H1 (cell line): ENCODE results near the gene STK11. TPM values are rescaled to one million over a fixed set of nuclear protein-coding genes. Genes with fewer than 3 reads are reported as not detected.

Experiments used
- CTCF ChIA-PET: fragments of 300-600 bp; sonication (Branson Sonifier 250); formaldehyde crosslinking; loops from one replicate; lab custom pipeline; 2021; ENCODE audit not compliant: partially characterized antibody; lab: Charles Lee
- POLR2A ChIA-PET: fragments of 300-600 bp; sonication (Branson Sonifier 250); formaldehyde crosslinking; loops from one replicate; lab custom pipeline; 2021; ENCODE audit warnings: inconsistent platforms; ENCODE audit not compliant: partially characterized antibody; lab: Charles Lee
- DNase-seq, 2 experiments: peaks; one replicate each; pipeline versions ENCODE4 v3.0.0 to v3.0.0-alpha.2; 2010 to 2022; ENCODE audit warnings: low spot score in 2 of 2, low read depth in 1 of 2, mixed read lengths in 1 of 2
- FAIRE-seq: peaks from 2 replicates; lab custom pipeline; 2011; peaks lifted over from hg19 to GRCh38; lab: Jason Lieb, UNC
- H2AFZ ChIP-seq: 2 replicates; pipeline ENCODE4 v1.8.1; 2012; ENCODE audit warnings: low read length, inconsistent platforms
- H2AK5ac ChIP-seq: 2 replicates; pipeline ENCODE4 v1.6.1; 2013; ENCODE audit warnings: low read depth, low read length
- H2BK120ac ChIP-seq: replicated peaks from 2 replicates; pipeline ENCODE3; 2013; ENCODE audit warnings: low read depth, low read length, inconsistent platforms
- H2BK12ac ChIP-seq: 2 replicates; pipeline ENCODE4 v1.6.1; 2013; ENCODE audit warnings: low read depth, low read length
- H2BK15ac ChIP-seq: 2 replicates; pipeline ENCODE4 v1.6.1; 2013; ENCODE audit warnings: low read length
- H2BK20ac ChIP-seq: 2 replicates; pipeline ENCODE4 v1.6.1; 2013; ENCODE audit warnings: low read length
- H2BK5ac ChIP-seq: 2 replicates; pipeline ENCODE4 v1.6.1; 2013; ENCODE audit warnings: low read depth, low read length
- H3K14ac ChIP-seq: 2 replicates; pipeline ENCODE4 v1.6.1; 2013; ENCODE audit warnings: inconsistent platforms; ENCODE audit not compliant: insufficient read length
- H3K18ac ChIP-seq: 2 replicates; pipeline ENCODE4 v1.6.1; 2013; ENCODE audit warnings: low read length; ENCODE audit errors: extremely low read depth
- H3K23ac ChIP-seq: 2 replicates; pipeline ENCODE4 v1.6.1; 2013; ENCODE audit warnings: inconsistent platforms; ENCODE audit not compliant: insufficient read length
- H3K23me2 ChIP-seq: 2 replicates; pipeline ENCODE4 v1.6.1; 2013; ENCODE audit warnings: low read depth, low read length
- H3K27ac ChIP-seq: 2 replicates; pipeline ENCODE4 v1.6.1; 2011; ENCODE audit warnings: low read depth, low read length, inconsistent platforms
- H3K27me3 ChIP-seq, 4 experiments: replicated peaks in 1 of 4; 1 replicate in 1 of 4; 2 replicates in 3 of 4; pipeline versions ENCODE4 v1.6.1 to v1.8.1; 2011 to 2013; ENCODE audit warnings: low read length in 3 of 4, mild to moderate bottlenecking in 3 of 4, inconsistent platforms in 2 of 4, mixed read lengths in 2 of 4, moderate library complexity in 1 of 4; ENCODE audit not compliant: control insufficient read depth in 3 of 4, insufficient read depth in 3 of 4; ENCODE audit errors: extremely low read depth in 1 of 4
- H3K36me3 ChIP-seq, 4 experiments: 2 replicates each; pipeline versions ENCODE4 v1.6.1 to v1.8.1; 2011 to 2013; ENCODE audit warnings: mild to moderate bottlenecking in 4 of 4, low read length in 3 of 4, moderate library complexity in 2 of 4, control low read depth in 1 of 4, inconsistent platforms in 1 of 4; ENCODE audit not compliant: insufficient read depth in 4 of 4, control insufficient read depth in 2 of 4
- H3K4ac ChIP-seq: replicated peaks from 2 replicates; pipeline ENCODE3; 2013; ENCODE audit warnings: low read length, low read depth, mixed read lengths, inconsistent platforms; ENCODE audit not compliant: insufficient read length
- H3K4me1 ChIP-seq, 4 experiments: replicated peaks in 1 of 4; 1 replicate in 1 of 4; 2 replicates in 3 of 4; pipeline versions ENCODE4 v1.6.1 to v1.8.1; 2011 to 2013; ENCODE audit warnings: low read length in 3 of 4, inconsistent platforms in 2 of 4, mixed read lengths in 1 of 4; ENCODE audit not compliant: insufficient read depth in 4 of 4, control insufficient read depth in 3 of 4
- H3K4me2 ChIP-seq, 2 experiments: 2 replicates each; pipeline versions ENCODE4 v1.6.1 to v1.8.1; 2011 to 2013; ENCODE audit warnings: low read depth in 2 of 2, low read length in 2 of 2, control low read depth in 1 of 2, inconsistent platforms in 1 of 2, mild to moderate bottlenecking in 1 of 2; ENCODE audit not compliant: insufficient read depth in 1 of 2
- H3K4me3 ChIP-seq, 4 experiments: fragments of 200-600, 300-600 bp in 1 of 4; sonication (generic), shearing (Covaris generic), sonication (Bioruptor Twin) in 1 of 4; 2 replicates each; pipeline versions ENCODE4 v1.5.1 to v1.8.1; 2011 to 2016; ENCODE audit warnings: low read length in 4 of 4, low read depth in 3 of 4, control low read depth in 2 of 4, inconsistent platforms in 2 of 4, mild to moderate bottlenecking in 2 of 4, mixed read lengths in 1 of 4, moderate library complexity in 1 of 4; ENCODE audit not compliant: insufficient read depth in 2 of 4; ENCODE audit errors: extremely low read depth in 1 of 4
- H3K56ac ChIP-seq: replicated peaks from 2 replicates; pipeline ENCODE3; 2013; ENCODE audit warnings: low read depth, mild to moderate bottlenecking, mixed read lengths, low read length, inconsistent platforms; ENCODE audit not compliant: insufficient read length
- H3K79me1 ChIP-seq: 2 replicates; pipeline ENCODE4 v1.6.1; 2013; ENCODE audit warnings: low read depth, low read length, control low read depth
- H3K79me2 ChIP-seq, 2 experiments: 2 replicates each; pipeline versions ENCODE4 v1.6.1 to v1.8.1; 2012 to 2013; ENCODE audit warnings: low read length in 2 of 2, mild to moderate bottlenecking in 2 of 2, inconsistent platforms in 1 of 2; ENCODE audit not compliant: insufficient read depth in 2 of 2, control insufficient read depth in 1 of 2
- H3K9ac ChIP-seq, 4 experiments: replicated peaks in 1 of 4; 1 replicate in 1 of 4; 2 replicates in 3 of 4; pipeline versions ENCODE4 v1.6.1 to v1.8.1; 2011 to 2013; ENCODE audit warnings: low read depth in 3 of 4, low read length in 3 of 4, control low read depth in 2 of 4, mild to moderate bottlenecking in 2 of 4, moderate library complexity in 2 of 4, inconsistent platforms in 1 of 4; ENCODE audit errors: extremely low read depth in 1 of 4
- H3K9me3 ChIP-seq, 2 experiments: 2 replicates each; pipeline versions ENCODE4 v1.6.1 to v1.8.1; 2012 to 2013; ENCODE audit warnings: mild to moderate bottlenecking in 2 of 2, moderate library complexity in 2 of 2, control low read depth in 1 of 2, inconsistent platforms in 1 of 2, low read depth in 1 of 2, low read length in 1 of 2, mixed read lengths in 1 of 2; ENCODE audit not compliant: insufficient read depth in 2 of 2
- H4K20me1 ChIP-seq, 2 experiments: replicated peaks in 1 of 2; 2 replicates each; pipeline versions ENCODE3 to v1.8.1; 2011 to 2013; ENCODE audit warnings: inconsistent platforms in 2 of 2, low read length in 2 of 2, mild to moderate bottlenecking in 1 of 2; ENCODE audit not compliant: insufficient read depth in 2 of 2, control insufficient read depth in 1 of 2
- H4K5ac ChIP-seq: 2 replicates; pipeline ENCODE4 v1.6.1; 2013; ENCODE audit warnings: low read length, low read depth, mixed read lengths, inconsistent platforms; ENCODE audit not compliant: insufficient read length
- H4K8ac ChIP-seq: 2 replicates; pipeline ENCODE4 v1.8.0; 2013; ENCODE audit warnings: mild to moderate bottlenecking, moderate library complexity, low read length, inconsistent platforms; ENCODE audit not compliant: insufficient read depth; ENCODE audit errors: extremely low read depth
- H4K91ac ChIP-seq: replicated peaks from 2 replicates; pipeline ENCODE3; 2013; ENCODE audit warnings: low read length, mixed read lengths, inconsistent platforms; ENCODE audit not compliant: insufficient read length
- GTF2F1 ChIP-seq: IDR thresholded peaks from 2 replicates; pipeline ENCODE4 v1.6.1; 2012; ENCODE audit warnings: low read depth, low read length, improper control_type of control experiment, borderline replicate concordance
- SP2 ChIP-seq: IDR thresholded peaks from 2 replicates; pipeline ENCODE4 v1.6.1; 2012; ENCODE audit warnings: mild to moderate bottlenecking, low read length, inconsistent platforms
- WGBS, 2 experiments: shearing (Covaris generic) in 1 of 2; methylation state at CpG; one replicate each; pipeline versions ENCODE4 v1.1.6 to v1.1.7; 2013 to 2015; ENCODE audit warnings: low lambda C conversion rate in 2 of 2, mixed read lengths in 2 of 2, inconsistent platforms in 1 of 2, low coverage in 1 of 2, missing lambda C conversion rate in 1 of 2; ENCODE audit not compliant: insufficient replicate concordance in 2 of 2, insufficient coverage in 1 of 2, insufficient read length in 1 of 2; ENCODE audit errors: extremely low coverage in 1 of 2, missing lambda C conversion rate in 1 of 2; 5-methylcytosine and 5-hydroxymethylcytosine counted together
- polyA plus RNA-seq, 7 experiments: library from polyadenylated mRNA; depleted of rRNA in 3 of 7; stranded (reverse) in 5 of 7; unstranded in 2 of 7; fragments of >200 nt in 5 of 7; fragments of 200-250 nt in 2 of 7; gene quantifications; 1 replicate in 5 of 7; 2 replicates in 1 of 7; 4 replicates in 1 of 7; pipeline versions ENCODE4 v1.2.1 to v1.2.3, GENCODE V29; 2011 to 2013; ENCODE audit warnings: missing spikeins in 2 of 7, mixed read lengths in 2 of 7
- total RNA-seq: library from RNA; stranded (reverse); fragmentation: NEBNext Ultra II Directional; extraction: Animal tissue kit (Norgen Biotek cat#: 25700); gene quantifications from 2 replicates; pipeline ENCODE4 v1.2.1, GENCODE V29; 2021

STK11 gene
- total and polyA plus RNA-seq, 2 of the 8 experiments (the other 6 are each of a cell fraction or from before 2014, with no cell fraction given), result 45.3 to 70.7 TPM

DNA sequence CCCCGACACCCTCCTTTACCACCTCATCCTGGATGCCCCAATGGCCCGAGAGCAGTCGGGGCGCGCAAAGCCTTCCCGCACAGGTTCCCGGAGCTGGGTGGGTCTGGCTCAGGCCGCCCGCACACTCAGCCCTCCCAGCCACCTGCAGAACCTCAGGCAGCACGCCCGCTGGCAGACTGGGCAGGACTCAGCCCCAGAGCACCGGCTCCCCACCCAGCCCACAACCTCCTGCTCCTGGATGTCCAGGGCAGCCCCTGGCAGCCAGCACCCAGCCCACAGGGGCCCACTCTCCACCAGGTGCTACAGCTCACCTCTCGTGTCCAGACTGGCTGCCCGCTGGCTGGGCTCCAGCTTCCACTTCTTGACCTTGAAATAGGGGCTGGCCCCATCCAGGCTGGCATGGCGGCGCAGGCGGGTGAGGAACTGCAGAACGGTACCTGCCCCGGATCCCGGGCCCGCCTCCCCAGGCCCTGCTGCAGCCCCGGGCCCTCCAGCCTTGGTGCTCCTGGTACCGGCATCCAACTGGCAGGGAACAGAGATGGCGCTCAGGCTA is 27.6 kb downstream of the STK11 start:
- Histone ChIP-seq H3K23me2 (peaks cover 6% of the 10 kb centered on the region; the same call in 1 of the 2 replicates), H3K4me3 (no peak overlapping the region), H4K5ac (no peak overlapping the region), H2BK5ac (no peak overlapping the region), H3K9ac (no peak overlapping the region; a peak in 1 of 7 replicates), H3K79me2 (no peaks in the 10 kb centered on the region; a peak in 1 of 4 replicates), H3K4me2 (no peak overlapping the region), H3K4ac (no peak overlapping the region), H2BK20ac (no peak overlapping the region), H3K4me1 (peaks cover 0 to 6% (median 4%) of the 10 kb centered on the region in 4 experiments; a peak in 3 of 7 replicates), H2BK12ac (no peak overlapping the region), H3K23ac (no peak overlapping the region), H2BK120ac (no peak overlapping the region), H3K14ac (no peak overlapping the region), H3K56ac (no peak overlapping the region), H2BK15ac (no peak overlapping the region), H4K20me1 (peaks cover 2 to 22% of the 10 kb centered on the region in 2 experiments), H3K79me1 (0 out of 2 replicates have a peak, but pooled peaks cover 3% of the 10 kb centered on the region), H3K18ac (no peak overlapping the region), H4K91ac (no peak overlapping the region), H2AFZ (no peak overlapping the region), H3K27me3 (no peaks in the 10 kb centered on the region), H2AK5ac (no peak overlapping the region), H3K27ac (no peak overlapping the region), H4K8ac (no peak overlapping the region), H3K36me3 (peaks cover 4 to 57% (median 7%) of the 10 kb centered on the region in 4 experiments; a peak in 6 of 8 replicates), H3K9me3 (no peaks in the 10 kb centered on the region)
- no peak for DNase-seq
- WGBS, 2 experiments, result 99% methylated on average over 16 of the region's 24 CpGs; no CpG with 5 or more reads in 1 of the 2 experiments
- ChIA-PET CTCF (interaction anchor here (0.9 to 1.9 kb wide), 3 partner anchors 11 to 16 kb away, joined by 5 to 8 read pairs (median 6); no protein-coding TSS in a partner anchor), POLR2A (interaction anchor here (1.2 to 2.8 kb wide), 8 partner anchors 8 to 42 kb away, joined by 3 to 7 read pairs (median 4); partner anchors contain the start of genes ATP5F1D, CIRBP and FAM174C)
- no peak for TF ChIP-seq GTF2F1
- no peak for TF ChIP-seq SP2
- no peak for FAIRE-seq
